HL-60 (cell line): ENCODE results near the gene TRIM43.

Experiments used
- DNase-seq, 2 experiments: peaks; one replicate each; pipeline ENCODE4 v3.0.0-alpha.2; 2010 to 2020; ENCODE audit warnings: low read depth in 1 of 2, low spot score in 1 of 2
- H3K27ac ChIP-seq: fragments of 250-450 bp; sonication (Bioruptor Pico); replicated peaks from 2 replicates; pipeline ENCODE4 v1.5.1; 2020; ENCODE audit warnings: mild to moderate bottlenecking, moderate library complexity
- H3K27me3 ChIP-seq: fragments of 250-450 bp; sonication (Bioruptor Pico); 2 replicates; pipeline ENCODE4 v1.5.1; 2021; ENCODE audit warnings: mild to moderate bottlenecking, moderate library complexity; ENCODE audit not compliant: insufficient read depth, poor library complexity, severe bottlenecking
- H3K4me3 ChIP-seq: replicated peaks from 2 replicates; pipeline ENCODE4 v1.5.1; 2011; ENCODE audit warnings: mild to moderate bottlenecking, control low read depth, low read length; ENCODE audit not compliant: insufficient read depth
- CTCF ChIP-seq: IDR thresholded peaks from one replicate; pipeline ENCODE4 v1.5.1; 2011; ENCODE audit warnings: low read length, control low read depth, inconsistent platforms; ENCODE audit not compliant: insufficient read depth
- GABPA ChIP-seq: IDR thresholded peaks from 2 replicates; pipeline ENCODE4 v1.6.1; 2012; ENCODE audit warnings: low read depth
- POLR2AphosphoS5 ChIP-seq: IDR thresholded peaks from 2 replicates; pipeline ENCODE4 v1.6.1; 2012; ENCODE audit warnings: low read depth
- REST ChIP-seq: IDR thresholded peaks from 2 replicates; pipeline ENCODE4 v1.6.1; 2012; ENCODE audit warnings: low read depth; ENCODE audit not compliant: insufficient replicate concordance
- SPI1 ChIP-seq: IDR thresholded peaks from 2 replicates; pipeline ENCODE4 v1.6.1; 2012; ENCODE audit warnings: low read depth, mild to moderate bottlenecking, borderline replicate concordance

TRIM43 gene

GRCh38 chr2:95573866-95574265 lies 17.9 kb upstream of the TRIM43 start:
- H3K27me3 ChIP-seq: peaks cover 8% of the 10 kb centered on the region
- no peak overlapping the region for H3K27ac ChIP-seq
- TF ChIP-seq SPI1: no peak
- TF ChIP-seq CTCF: no peak
- TF ChIP-seq POLR2AphosphoS5: no peak
- no peak for TF ChIP-seq GABPA
- TF ChIP-seq REST: no peak
- H3K4me3 ChIP-seq: no peak overlapping the region
- DNase-seq: no peak

GRCh38 chr2:95574506-95574905 lies 17.3 kb upstream of the TRIM43 start:
- Histone ChIP-seq H3K27ac (no peak overlapping the region), H3K27me3 (peaks cover 8% of the 10 kb centered on the region)
- no peak for TF ChIP-seq CTCF
- TF ChIP-seq SPI1: no peak
- TF ChIP-seq POLR2AphosphoS5: no peak
- TF ChIP-seq GABPA: no peak
- no peak for TF ChIP-seq REST

GRCh38 chr2:95575857-95576256 lies 15.9 kb upstream of the TRIM43 start:
- Histone ChIP-seq H3K27me3 (peaks cover 8% of the 10 kb centered on the region), H3K27ac (no peak overlapping the region), H3K4me3 (no peak overlapping the region)
- no peak for TF ChIP-seq CTCF
- TF ChIP-seq REST: no peak
- no peak for TF ChIP-seq GABPA
- no peak for TF ChIP-seq SPI1
- TF ChIP-seq POLR2AphosphoS5: no peak
- DNase-seq: no peak

More at GRCh38 chr2:95574506-95574905, 17.3 kb upstream of the TRIM43 start:
- H3K4me3 ChIP-seq: no peak overlapping the region
- DNase-seq: no peak
